Amniotic epithelial cell (primary cell): ENCODE data around the gene SLC13A4.
"Not testable (repeated sequence)": the region's sequence is repeated elsewhere in the genome, so short reads cannot be mapped to it uniquely, and the experiment has no call there.

Experiments
- DNase-seq: peaks from one replicate; pipeline ENCODE4 v3.0.0-alpha.2; 2010; ENCODE audit warnings: low read depth

Gene SLC13A4

GRCh38 chr7:135692055-135692454 lies 35.9 kb downstream of the SLC13A4 start:
- no peak for DNase-seq

GRCh38 chr7:135690566-135690965 lies 37.4 kb downstream of the SLC13A4 start:
- peak; percentile 35 for DNase-seq

DNA sequence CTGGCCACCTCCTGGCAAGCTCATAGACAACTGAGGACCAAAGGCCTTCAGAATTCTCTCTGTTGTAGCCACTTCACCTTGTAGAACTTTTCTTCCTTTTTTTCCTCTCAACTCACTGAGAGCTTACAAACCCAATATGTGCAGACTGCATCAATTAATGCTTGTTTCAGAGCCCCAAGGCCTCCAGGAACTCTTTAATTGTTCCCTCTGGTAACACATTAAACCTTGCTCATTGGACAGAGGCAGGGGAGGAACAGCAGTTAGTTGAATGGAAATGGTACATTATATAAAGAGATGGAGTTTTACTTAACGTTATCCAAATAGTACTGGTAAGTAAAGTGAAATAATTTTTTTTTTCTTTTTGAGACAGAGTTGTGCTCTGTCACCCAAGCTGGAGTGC lies 40.5 kb downstream of the SLC13A4 start:
- DNase-seq = no peak

DNA sequence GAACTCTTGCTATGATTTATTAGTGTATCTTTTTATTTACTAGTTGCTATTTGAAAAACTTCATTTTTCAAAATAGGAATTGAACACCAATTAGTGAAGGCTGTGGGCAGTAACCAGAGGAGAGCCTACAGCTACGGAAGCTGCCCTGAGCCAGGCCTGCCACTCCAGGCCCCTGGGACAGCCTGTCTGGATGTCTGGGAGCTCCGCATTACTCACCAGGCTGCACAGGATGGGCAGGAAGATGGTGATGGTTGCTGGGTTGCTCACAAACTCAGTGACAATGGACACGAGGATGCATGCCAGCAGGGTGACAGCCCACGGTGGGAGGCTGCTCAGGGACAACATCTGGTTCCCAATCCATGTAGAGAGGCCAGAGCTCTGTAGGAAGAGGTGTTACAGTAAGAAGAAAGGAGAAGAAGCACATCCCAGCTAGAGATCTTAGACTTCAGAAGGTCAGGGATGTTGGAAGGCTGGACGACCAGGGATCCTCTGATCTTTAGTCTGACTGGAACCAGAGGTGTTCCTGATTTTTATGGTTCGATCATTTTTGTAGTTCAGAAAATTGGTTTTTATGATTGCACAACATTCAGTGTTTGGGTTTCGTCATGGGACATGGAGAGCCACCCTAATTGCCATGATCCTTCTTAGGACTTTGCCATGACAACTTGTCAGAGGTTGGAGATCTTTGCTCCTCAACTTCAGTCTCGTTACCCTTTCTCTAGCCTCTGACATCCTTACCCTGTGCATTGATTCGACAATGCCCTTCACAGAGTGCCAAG lies 42.5 kb downstream of the SLC13A4 start:
- DNase-seq = no peak

- no peak for DNase-seq
Measured at GRCh38 chr7:135684699-135685098, 43.3 kb downstream of the SLC13A4 start.

GRCh38 chr7:135684136-135684535 lies 43.9 kb downstream of the SLC13A4 start:
- DNase-seq = peak; percentile 55

GRCh38 chr7:135683609-135684008 lies 44.4 kb downstream of the SLC13A4 start:
- DNase-seq = no peak

DNA sequence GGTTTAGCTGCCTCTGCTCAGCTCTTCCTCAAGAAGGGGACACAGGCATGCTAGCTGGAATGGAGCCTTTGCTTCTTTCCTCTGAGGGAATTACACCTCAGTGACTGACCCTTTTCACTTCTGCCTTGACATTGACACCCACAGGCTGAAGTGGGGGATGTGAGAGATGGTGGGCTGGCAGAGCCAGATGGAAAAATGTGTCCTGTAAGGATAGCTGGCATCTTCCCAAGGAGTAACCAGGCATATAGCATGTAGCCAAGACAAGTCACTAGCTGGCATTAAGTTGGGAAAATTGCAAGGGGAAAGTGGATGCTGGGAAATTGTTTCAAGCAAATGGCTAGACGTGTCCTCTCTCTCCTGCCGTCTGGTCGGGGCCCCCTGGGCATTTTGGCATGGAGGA lies 45.8 kb downstream of the SLC13A4 start:
- DNase-seq = no peak

- DNase-seq = no peak
Measured at GRCh38 chr7:135681762-135682161, 46.2 kb downstream of the SLC13A4 start.

- DNase-seq = peak; percentile 65
Measured at GRCh38 chr7:135678612-135679575, 49.1 kb downstream of the SLC13A4 start.

- peak; percentile 53 for DNase-seq
Measured at GRCh38 chr7:135673360-135673706, 54.7 kb downstream of the SLC13A4 start.

- DNase-seq = peak; percentile 74
Measured at GRCh38 chr7:135672560-135673359, 55.2 kb downstream of the SLC13A4 start.

DNA sequence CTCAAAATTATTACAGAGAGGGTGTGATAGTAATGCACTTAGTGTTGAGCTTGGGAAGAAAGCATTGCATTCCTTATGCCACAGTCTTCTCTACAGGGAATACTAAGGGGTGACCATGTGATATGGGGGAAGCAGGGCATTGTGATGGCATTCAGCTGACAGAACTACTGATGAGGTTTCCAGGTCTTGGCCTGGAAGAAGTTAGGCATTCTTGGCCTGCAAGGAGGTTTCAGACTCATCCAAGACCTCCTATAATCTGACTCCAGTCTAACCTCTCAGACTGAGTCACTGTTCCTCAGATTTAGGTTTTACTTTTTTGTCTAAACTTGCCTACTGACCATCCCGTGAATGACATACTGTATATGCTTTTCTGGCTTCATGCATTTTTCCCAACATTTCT lies 57.8 kb downstream of the SLC13A4 start:
- peak; percentile 49 for DNase-seq

DNA sequence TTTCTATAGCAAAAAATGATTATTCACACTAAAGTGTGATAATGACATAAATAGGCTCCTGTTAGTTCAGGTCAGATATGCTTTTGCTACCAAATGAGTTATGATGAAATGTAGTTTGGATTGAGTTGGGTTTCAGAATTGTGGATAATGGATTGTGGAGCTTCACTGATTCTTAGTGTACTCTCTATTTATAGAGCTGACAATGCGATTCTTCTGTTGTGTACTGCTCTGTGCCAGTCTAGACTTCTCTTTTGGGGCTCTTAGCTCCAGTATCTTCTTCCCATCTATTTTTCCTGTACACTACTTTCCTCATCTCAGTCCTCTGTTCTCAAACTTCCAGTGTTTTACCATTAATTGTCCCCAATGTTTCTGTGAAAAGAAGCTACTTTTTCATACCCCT lies 58.2 kb downstream of the SLC13A4 start:
- DNase-seq = no peak

DNA sequence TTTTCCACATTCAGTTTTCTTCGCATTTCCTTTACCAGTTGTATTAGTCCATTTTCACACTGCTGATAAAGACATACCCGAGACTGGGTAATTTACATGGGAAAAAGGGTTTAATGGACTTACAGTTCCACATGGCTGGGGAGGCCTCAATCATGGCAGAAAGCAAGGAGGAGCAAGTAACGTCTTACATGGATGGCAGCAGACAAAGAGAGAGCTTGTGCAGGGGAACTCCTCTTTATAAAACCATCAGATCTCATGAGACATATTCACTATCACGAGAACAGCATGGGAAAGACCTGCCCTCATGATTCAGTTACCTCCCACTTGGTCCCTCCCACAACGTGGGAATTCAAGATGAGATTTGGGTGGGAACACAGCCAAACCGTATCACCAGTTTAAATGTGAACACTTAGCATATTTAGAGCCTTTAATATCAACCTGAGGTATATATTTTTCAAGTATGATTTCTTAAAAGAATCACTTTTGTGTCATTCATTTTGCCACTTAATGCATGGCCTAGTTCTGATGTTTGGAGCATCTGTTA lies 59.1 kb downstream of the SLC13A4 start:
- not testable (repeated sequence) for DNase-seq

- not testable (repeated sequence) for DNase-seq
Measured at GRCh38 chr7:135667626-135668025, 60.4 kb downstream of the SLC13A4 start.

DNA sequence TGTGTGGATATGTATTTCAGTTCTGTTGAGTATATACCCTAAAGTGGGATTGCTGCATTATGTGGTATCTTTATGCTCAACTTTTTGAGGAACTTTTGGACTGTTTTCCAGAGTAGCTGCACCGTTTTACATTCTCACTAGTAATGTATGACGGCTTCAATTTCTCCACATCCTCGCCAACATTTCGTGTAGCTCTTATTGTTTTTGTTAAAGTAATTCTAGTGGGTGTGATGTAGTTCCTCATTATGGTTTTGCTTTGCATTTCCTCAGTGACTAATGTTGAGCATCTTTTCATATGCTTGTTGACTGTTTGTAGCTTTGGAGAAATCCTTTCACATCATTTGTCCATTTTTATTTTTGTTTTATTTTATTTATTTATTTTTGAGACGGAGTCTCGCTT lies 61.1 kb downstream of the SLC13A4 start:
- DNase-seq = no peak

GRCh38 chr7:135666156-135666555 lies 61.8 kb downstream of the SLC13A4 start:
- DNase-seq = no peak

DNA sequence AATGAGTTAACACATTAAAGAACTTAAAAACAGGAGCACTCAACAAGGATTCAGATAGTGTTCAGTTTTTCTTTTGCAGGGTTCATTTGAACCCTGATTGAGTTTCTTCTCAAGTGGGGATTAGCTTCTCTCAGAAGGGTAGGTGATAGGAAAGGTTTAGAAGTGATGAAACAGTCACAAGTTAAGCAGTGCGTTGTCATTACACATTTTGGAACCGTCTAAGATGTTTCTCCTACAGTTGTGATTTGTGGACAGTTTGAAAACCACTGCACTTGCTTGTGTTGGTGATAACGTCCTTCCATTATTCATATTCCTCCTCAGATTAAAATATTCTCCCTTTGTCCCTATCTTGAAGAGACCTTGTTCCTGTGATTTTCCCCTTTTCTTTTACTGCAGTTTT lies 62.9 kb downstream of the SLC13A4 start:
- no peak for DNase-seq

DNA sequence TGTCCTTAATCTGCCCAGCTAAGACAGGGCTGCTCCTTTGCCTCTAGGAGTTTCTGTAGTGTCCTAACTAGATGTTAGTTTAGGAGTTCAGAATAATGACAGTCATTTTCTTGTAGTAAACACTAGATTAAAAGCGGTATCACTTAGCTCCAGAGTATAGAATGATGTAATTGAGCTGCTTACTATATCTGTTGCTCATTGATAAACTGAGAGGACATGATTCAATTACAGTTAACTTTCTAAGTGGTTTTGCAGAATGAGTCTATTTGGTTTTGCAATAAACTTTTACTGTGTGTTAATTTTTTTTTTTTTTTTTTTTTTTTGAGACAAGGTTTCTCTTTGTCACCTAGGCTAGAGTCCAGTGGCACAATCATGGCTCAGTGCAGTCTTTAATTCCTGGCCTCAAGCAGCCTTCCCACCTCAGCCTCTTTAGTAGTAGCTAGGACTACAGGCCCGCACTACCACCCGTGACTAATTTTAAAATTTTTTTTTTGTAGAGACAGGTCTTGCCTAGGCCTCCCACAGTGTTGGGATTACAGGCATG lies 63.9 kb downstream of the SLC13A4 start:
- DNase-seq = peak; percentile 47

GRCh38 chr7:135662373-135663114 lies 65.4 kb downstream of the SLC13A4 start, which contains the start of gene STMP1:
STMP1 (plus strand) TSS chr7:135662514.
- DNase-seq = peak; percentile 91
